ENCODE results near the gene SHOX.

- TF ChIP-seq, protein P1, sequence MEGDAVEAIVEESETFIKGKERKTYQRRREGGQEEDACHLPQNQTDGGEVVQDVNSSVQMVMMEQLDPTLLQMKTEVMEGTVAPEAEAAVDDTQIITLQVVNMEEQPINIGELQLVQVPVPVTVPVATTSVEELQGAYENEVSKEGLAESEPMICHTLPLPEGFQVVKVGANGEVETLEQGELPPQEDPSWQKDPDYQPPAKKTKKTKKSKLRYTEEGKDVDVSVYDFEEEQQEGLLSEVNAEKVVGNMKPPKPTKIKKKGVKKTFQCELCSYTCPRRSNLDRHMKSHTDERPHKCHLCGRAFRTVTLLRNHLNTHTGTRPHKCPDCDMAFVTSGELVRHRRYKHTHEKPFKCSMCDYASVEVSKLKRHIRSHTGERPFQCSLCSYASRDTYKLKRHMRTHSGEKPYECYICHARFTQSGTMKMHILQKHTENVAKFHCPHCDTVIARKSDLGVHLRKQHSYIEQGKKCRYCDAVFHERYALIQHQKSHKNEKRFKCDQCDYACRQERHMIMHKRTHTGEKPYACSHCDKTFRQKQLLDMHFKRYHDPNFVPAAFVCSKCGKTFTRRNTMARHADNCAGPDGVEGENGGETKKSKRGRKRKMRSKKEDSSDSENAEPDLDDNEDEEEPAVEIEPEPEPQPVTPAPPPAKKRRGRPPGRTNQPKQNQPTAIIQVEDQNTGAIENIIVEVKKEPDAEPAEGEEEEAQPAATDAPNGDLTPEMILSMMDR (conservative IDR thresholded peaks at IDR 0.05 in 1 of 2, IDR thresholded peaks at IDR 0.05 in 1 of 2; ENCODE audit: extremely low read depth in 1 of 2, insufficient read depth in 1 of 2, low read depth in 1 of 2, low read length in 2 of 2) = no peak
- TF ChIP-seq EZH2 (IDR thresholded peaks at IDR 0.05; ENCODE audit: borderline replicate concordance, low read length) = no peak
Measured at GRCh38 chrX:586351-586750, 44.2 kb upstream of the SHOX start.
